Gastroesophageal sphincter (tissue), 4 donors: ENCODE measurements around the gene DCTN3. TPM values are rescaled to one million over a fixed set of nuclear protein-coding genes. Genes with fewer than 3 reads are reported as not detected.

Experiments used
- ATAC-seq: fragments of 150-250 bp; one replicate; pipeline ENCODE4 v1.9.1; 2016; ENCODE audit warnings: mild to moderate bottlenecking, moderate library complexity
- H3K27ac ChIP-seq, 4 donors: fragments of 200-600 bp; sonication (generic) in 3 of 4; 1 replicate in 3 of 4; 2 replicates in 1 of 4; pipeline ENCODE4 v1.5.1; 2016 to 2019
- H3K27me3 ChIP-seq: fragments of 200-600 bp; sonication (generic); one replicate; pipeline ENCODE4 v1.5.1; 2019
- H3K36me3 ChIP-seq, 2 donors: fragments of 200-600 bp; sonication (generic); one replicate each; pipeline ENCODE4 v1.5.1; 2019; ENCODE audit warnings: control low read depth in 1 of 2
- H3K4me1 ChIP-seq, 3 donors: fragments of 200-600 bp; sonication (generic); 1 replicate in 2 of 3; 2 replicates in 1 of 3; pipeline ENCODE4 v1.5.1; 2016 to 2019; ENCODE audit warnings: control low read depth in 2 of 3
- H3K4me3 ChIP-seq, 2 donors: fragments of 200-600 bp; sonication (generic); one replicate each; pipeline ENCODE4 v1.5.1; 2019; ENCODE audit warnings: mild to moderate bottlenecking in 1 of 2, moderate library complexity in 1 of 2
- H3K9me3 ChIP-seq, 3 donors: fragments of 200-600 bp; sonication (generic); one replicate each; pipeline ENCODE4 v1.5.1; 2017 to 2019; ENCODE audit warnings: control low read depth in 2 of 3
- EP300 ChIP-seq: sonication (generic); formaldehyde crosslinking; IDR thresholded peaks from one replicate; pipeline ENCODE4 v1.6.1; 2017; ENCODE audit warnings: antibody characterized with exemption, mild to moderate bottlenecking
- POLR2A ChIP-seq, 2 donors: fragments of 450-650 bp; IDR thresholded peaks; one replicate each; pipeline ENCODE4 v1.6.1; 2017; ENCODE audit warnings: antibody characterized with exemption in 2 of 2, mild to moderate bottlenecking in 2 of 2, moderate library complexity in 1 of 2
- POLR2AphosphoS5 ChIP-seq: sonication (generic); formaldehyde crosslinking; IDR thresholded peaks from one replicate; pipeline ENCODE4 v1.6.1; 2017; ENCODE audit warnings: antibody characterized with exemption
- WGBS, 2 donors: methylation state at CpG; one replicate each; pipeline ENCODE4 v1.1.5; 2018; ENCODE audit warnings: low coverage in 1 of 2; 5-methylcytosine and 5-hydroxymethylcytosine counted together
- total RNA-seq, 4 donors: library from RNA; depleted of rRNA; stranded (reverse); fragments of >200 nt; gene quantifications; one replicate each; pipeline ENCODE4 v1.1.0, GENCODE V29; 2016
- TF ChIP-seq, protein P1 (sequence below), 4 experiments: fragments of 200-600 bp in 2 of 4; fragments of 450-650 bp in 2 of 4; sonication (generic) in 1 of 4; IDR thresholded peaks; one replicate each; pipeline ENCODE4 v1.5.1; 2017 to 2019; ENCODE audit warnings: antibody characterized with exemption in 4 of 4, mild to moderate bottlenecking in 2 of 4, moderate library complexity in 2 of 4

Gene DCTN3
- total RNA-seq, 4 donors from 2014 or later, result 80.5 to 136 (median 98.7) TPM

DNA sequence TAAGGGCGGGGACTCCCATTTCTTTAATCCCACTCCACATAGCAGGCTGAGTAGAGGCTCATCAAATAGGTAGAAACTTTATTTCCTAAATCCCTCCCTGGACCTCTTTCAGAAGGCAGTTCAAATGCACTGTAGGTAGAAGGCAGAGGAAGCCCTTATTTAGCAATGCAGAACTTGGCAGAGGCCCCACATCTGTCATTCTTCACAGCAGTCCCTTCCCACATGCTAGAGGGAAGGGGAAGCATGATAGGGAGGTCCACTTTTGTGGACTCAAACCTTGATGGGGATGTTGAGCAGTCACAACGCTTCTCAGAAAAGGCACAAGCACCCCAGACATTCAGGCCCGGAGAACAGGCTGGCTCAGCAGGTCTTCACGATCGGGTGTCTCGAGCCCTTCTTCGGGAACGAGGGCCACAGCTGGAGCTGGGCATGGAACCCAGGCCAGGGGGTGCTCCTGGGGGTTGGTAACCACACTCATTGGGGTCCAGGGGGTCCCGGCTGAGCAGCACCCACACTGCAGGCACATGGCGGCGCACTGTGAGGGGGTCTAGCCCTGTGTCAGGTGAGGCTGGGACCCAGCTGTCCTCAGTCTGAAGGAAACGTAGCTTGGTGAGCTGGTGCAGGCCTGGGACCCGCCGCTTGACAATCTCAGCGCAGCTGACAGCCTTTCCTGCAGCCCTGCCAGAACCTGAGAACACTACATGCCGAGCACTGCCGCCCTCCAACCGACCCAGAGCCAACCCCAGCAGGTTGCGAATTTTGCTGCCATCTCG lies 9.7 kb downstream of the DCTN3 start:
- H3K4me3 ChIP-seq, result peak overlapping the region in 1 of 2 donors; percentile 71
- no peak for TF ChIP-seq EP300
- ATAC-seq, result no peak

DNA sequence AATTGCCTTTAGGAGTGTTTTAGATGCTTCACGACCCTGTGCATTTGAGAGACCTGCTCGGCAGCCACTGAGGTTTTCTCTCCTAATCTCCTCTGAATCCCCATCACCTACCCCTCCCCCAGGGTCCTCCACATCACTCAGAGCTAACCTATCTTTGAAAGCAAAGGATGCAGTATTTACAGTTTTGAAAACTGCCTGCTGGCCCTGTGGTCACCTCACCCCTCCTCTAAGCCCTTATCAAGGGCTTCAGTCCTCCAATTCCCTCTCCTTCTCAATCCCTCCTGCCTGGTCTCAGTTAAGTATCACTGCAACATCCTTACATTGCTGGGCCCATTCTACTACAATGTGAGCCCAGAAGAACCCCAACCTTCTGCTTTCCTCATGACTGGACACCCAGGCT lies 13.0 kb downstream of the DCTN3 start:
- no peak overlapping the region for H3K4me3 ChIP-seq
- H3K9me3 ChIP-seq, result no peaks in the 10 kb centered on the region
- no peaks in the 10 kb centered on the region for H3K36me3 ChIP-seq
- WGBS, 2 donors, result 56 to 71% methylated on average over 1 to 2 of the region's 2 CpGs
- peaks cover 0 to 21% (median 8%) of the 10 kb centered on the region in 3 donors for H3K4me1 ChIP-seq
- TF ChIP-seq, protein P1, sequence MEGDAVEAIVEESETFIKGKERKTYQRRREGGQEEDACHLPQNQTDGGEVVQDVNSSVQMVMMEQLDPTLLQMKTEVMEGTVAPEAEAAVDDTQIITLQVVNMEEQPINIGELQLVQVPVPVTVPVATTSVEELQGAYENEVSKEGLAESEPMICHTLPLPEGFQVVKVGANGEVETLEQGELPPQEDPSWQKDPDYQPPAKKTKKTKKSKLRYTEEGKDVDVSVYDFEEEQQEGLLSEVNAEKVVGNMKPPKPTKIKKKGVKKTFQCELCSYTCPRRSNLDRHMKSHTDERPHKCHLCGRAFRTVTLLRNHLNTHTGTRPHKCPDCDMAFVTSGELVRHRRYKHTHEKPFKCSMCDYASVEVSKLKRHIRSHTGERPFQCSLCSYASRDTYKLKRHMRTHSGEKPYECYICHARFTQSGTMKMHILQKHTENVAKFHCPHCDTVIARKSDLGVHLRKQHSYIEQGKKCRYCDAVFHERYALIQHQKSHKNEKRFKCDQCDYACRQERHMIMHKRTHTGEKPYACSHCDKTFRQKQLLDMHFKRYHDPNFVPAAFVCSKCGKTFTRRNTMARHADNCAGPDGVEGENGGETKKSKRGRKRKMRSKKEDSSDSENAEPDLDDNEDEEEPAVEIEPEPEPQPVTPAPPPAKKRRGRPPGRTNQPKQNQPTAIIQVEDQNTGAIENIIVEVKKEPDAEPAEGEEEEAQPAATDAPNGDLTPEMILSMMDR (IDR thresholded peaks at IDR 0.05), result no peak
- TF ChIP-seq EP300 (no peak), POLR2A (IDR thresholded peaks at IDR 0.05) (no peak), POLR2AphosphoS5 (no peak)
- no peaks in the 10 kb centered on the region for H3K27me3 ChIP-seq
- ATAC-seq, result no peak
- H3K27ac ChIP-seq, result no peak overlapping the region

More for the DNA sequence above, 9.7 kb downstream of the DCTN3 start:
- H3K9me3 ChIP-seq, result no peaks in the 10 kb centered on the region
- H3K36me3 ChIP-seq, result peaks cover 0 to 22% of the 10 kb centered on the region in 2 donors
- no peaks in the 10 kb centered on the region for H3K27me3 ChIP-seq
- WGBS, 2 donors, result 90% methylated on average over 6 of the region's 20 CpGs; no CpG with 5 or more reads in 1 of the 2 donors
- H3K27ac ChIP-seq, result peak overlapping the region in 1 of 4 donors; percentile 85
- H3K4me1 ChIP-seq, result peaks cover 0 to 33% (median 10%) of the 10 kb centered on the region in 3 donors

DNA sequence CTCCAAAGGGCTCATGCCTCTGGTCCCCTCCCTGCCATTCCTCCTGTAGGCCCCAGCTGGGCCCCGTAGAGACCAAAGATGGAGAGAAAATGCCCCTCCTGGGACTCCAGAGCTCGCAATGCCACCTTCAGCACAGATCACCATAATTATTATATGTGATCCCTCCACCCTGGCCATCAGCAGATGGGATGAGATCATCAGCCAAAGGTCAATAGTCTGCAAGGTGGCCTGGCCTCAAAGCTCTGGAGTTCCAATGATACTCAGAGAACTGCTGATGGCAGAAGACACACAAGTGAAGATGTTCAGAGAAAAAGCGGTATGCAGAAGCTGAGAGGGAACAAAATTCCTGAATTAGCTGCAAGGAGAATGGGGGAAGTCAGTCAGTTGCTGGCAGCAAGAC lies 13.4 kb downstream of the DCTN3 start:
- Histone ChIP-seq H3K27ac (no peak overlapping the region), H3K4me1 (peaks cover 0 to 19% (median 8%) of the 10 kb centered on the region in 3 donors), H3K4me3 (no peak overlapping the region), H3K36me3 (no peaks in the 10 kb centered on the region), H3K27me3 (no peaks in the 10 kb centered on the region), H3K9me3 (no peaks in the 10 kb centered on the region)
- no peak for ATAC-seq
- TF ChIP-seq, protein P1 (IDR thresholded peaks at IDR 0.05), result no peak
- no peak for TF ChIP-seq POLR2A (IDR thresholded peaks at IDR 0.05)
- no peak for TF ChIP-seq POLR2AphosphoS5
- no peak for TF ChIP-seq EP300
- WGBS, 2 donors, result 82% methylated on average over 3 of the region's 3 CpGs; no CpG with 5 or more reads in 1 of the 2 donors

DNA sequence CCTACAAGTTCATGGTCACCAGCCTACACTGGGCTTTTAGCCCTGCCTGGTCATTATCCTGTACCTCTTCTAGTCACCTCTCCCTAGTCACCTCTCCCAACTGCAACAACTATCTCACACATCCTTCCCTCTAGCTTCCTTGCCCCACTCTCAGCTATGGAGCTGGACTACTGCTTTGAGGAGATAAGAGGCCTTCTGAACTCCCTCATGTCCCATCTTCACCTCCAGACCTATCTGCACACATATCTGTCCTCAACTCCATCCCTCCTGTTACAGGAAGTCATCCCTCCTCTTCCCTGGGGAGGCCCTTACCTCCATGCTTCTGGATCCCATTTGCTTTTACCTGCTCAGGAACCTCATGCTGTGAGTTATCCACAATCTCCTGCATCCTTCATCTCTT lies 14.1 kb downstream of the DCTN3 start:
- TF ChIP-seq, protein P1 (IDR thresholded peaks at IDR 0.05), result no peak
- TF ChIP-seq EP300, result no peak
- no peak for TF ChIP-seq POLR2AphosphoS5
- TF ChIP-seq POLR2A (IDR thresholded peaks at IDR 0.05), result no peak
- H3K9me3 ChIP-seq, result no peaks in the 10 kb centered on the region
- no peak for ATAC-seq
- no peak overlapping the region for H3K27ac ChIP-seq
- H3K27me3 ChIP-seq, result no peaks in the 10 kb centered on the region
- no peaks in the 10 kb centered on the region for H3K36me3 ChIP-seq
- H3K4me1 ChIP-seq, result peaks cover 0 to 12% (median 5%) of the 10 kb centered on the region in 3 donors
- no peak overlapping the region for H3K4me3 ChIP-seq

DNA sequence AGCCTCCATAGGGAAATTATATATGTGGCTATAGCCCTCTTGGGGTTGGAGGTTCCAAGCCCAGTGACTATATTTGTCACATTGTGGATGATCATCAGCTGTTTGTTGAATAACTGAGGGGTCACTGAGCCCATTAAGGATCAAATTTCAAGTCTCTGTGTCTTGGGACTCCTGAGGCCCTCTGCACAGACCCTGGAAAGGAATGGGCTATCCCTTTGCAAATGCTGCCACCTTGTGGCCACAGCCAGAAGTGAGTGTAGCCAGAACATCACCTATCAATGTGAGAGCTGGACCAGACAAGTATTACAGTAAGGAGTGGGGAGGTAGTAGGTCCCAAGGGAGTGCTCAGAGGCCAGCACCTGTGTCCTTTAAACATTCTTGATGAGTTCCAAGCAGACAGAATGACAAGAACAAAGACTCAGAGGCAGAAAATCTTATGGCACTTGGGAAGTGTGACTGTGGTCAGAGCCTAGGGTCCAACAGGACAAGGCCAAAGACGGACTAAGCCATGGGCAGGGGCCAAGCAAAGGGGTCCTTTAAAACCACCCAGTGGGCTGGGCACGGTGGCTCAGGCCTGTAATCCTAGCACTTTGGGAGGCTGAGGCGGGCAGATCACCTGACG lies 16.6 kb downstream of the DCTN3 start:
- peak; percentile 87 for ATAC-seq
- Histone ChIP-seq H3K9me3 (no peaks in the 10 kb centered on the region), H3K27me3 (no peaks in the 10 kb centered on the region), H3K4me1 (no peaks in the 10 kb centered on the region), H3K36me3 (no peaks in the 10 kb centered on the region), H3K4me3 (no peak overlapping the region), H3K27ac (no peak overlapping the region)
- TF ChIP-seq, protein P1 (IDR thresholded peaks at IDR 0.05), result peak; percentile 88 to 93 (median 91)
- no peak for TF ChIP-seq POLR2A (IDR thresholded peaks at IDR 0.05)
- WGBS, 2 donors, result 20 to 46% methylated on average over 2 to 4 of the region's 4 CpGs
